BJ (cell line): ENCODE data around the gene SLC8A1. TPM values are rescaled to one million over a fixed set of nuclear protein-coding genes. Genes with fewer than 3 reads are reported as not detected.

ENCODE experiments used
- CTCF ChIA-PET: fragments of 350-600 bp; formaldehyde crosslinking; extraction: SDS; loops from one replicate; lab custom pipeline; 2021; ENCODE audit warnings: antibody characterized with exemption, inconsistent platforms; lab: Yijun Ruan, JAX
- POLR2A ChIA-PET: fragments of 300-600 bp; sonication (Branson Sonifier 250); formaldehyde crosslinking; extraction: SDS; loops from one replicate; lab custom pipeline; 2021; ENCODE audit warnings: antibody characterized with exemption; lab: Charles Lee
- DNase-seq: peaks from one replicate; pipeline ENCODE4 v3.0.0-alpha.2; 2011; ENCODE audit warnings: low read depth
- H3K27me3 ChIP-seq: 2 replicates; pipeline ENCODE4 v1.6.0; 2011; ENCODE audit warnings: low read length; ENCODE audit not compliant: control insufficient read depth, insufficient read depth
- H3K36me3 ChIP-seq: 2 replicates; pipeline ENCODE4 v1.5.1; 2011; ENCODE audit warnings: low read length; ENCODE audit not compliant: control insufficient read depth, insufficient read depth
- H3K4me3 ChIP-seq: 2 replicates; pipeline ENCODE4 v1.5.1; 2011; ENCODE audit warnings: low read depth, mild to moderate bottlenecking, control low read depth, low read length
- CTCF ChIP-seq: IDR thresholded peaks from 2 replicates; pipeline ENCODE4 v1.5.1; 2011; ENCODE audit warnings: low read depth, mild to moderate bottlenecking, control low read depth, inconsistent platforms, low read length, moderate library complexity; ENCODE audit not compliant: insufficient read depth
- polyA plus RNA-seq: library from polyadenylated mRNA; depleted of rRNA; stranded (reverse); fragments of >200 nt; gene quantifications from 2 replicates; pipeline ENCODE4 v1.2.3, GENCODE V29; 2011

The SLC8A1 gene
- polyA plus RNA-seq, 1 experiment: 18.5 TPM

GRCh38 chr2:40357667-40358066, 94.2 kb downstream of the SLC8A1 start:
- Histone ChIP-seq H3K27me3 (no peaks in the 10 kb centered on the region), H3K4me3 (no peak overlapping the region), H3K36me3 (no peaks in the 10 kb centered on the region)
- no peak for TF ChIP-seq CTCF
- CTCF ChIA-PET: no interaction called here
- POLR2A ChIA-PET: no interaction called here
- no peak for DNase-seq

- DNase-seq: no peak
- Histone ChIP-seq H3K36me3 (no peaks in the 10 kb centered on the region), H3K4me3 (no peak overlapping the region), H3K27me3 (no peaks in the 10 kb centered on the region)
- ChIA-PET POLR2A (interaction anchor here (0.6 kb wide), 1 partner anchor 9 kb away, joined by 10 read pairs; no protein-coding TSS in a partner anchor), CTCF (no interaction called here)
- no peak for TF ChIP-seq CTCF
Measured at GRCh38 chr2:40355451-40355850, 96.4 kb downstream of the SLC8A1 start.

GRCh38 chr2:40353231-40353630, 98.7 kb downstream of the SLC8A1 start:
- Histone ChIP-seq H3K36me3 (no peaks in the 10 kb centered on the region), H3K27me3 (no peaks in the 10 kb centered on the region), H3K4me3 (no peak overlapping the region)
- POLR2A ChIA-PET: no interaction called here
- no peak for DNase-seq
- TF ChIP-seq CTCF: no peak
- CTCF ChIA-PET: no interaction called here

GRCh38 chr2:40352703-40353099, 99.2 kb downstream of the SLC8A1 start:
- POLR2A ChIA-PET: no interaction called here
- no peaks in the 10 kb centered on the region for H3K27me3 ChIP-seq
- no peaks in the 10 kb centered on the region for H3K36me3 ChIP-seq
- DNase-seq: no peak
- H3K4me3 ChIP-seq: no peak overlapping the region
- TF ChIP-seq CTCF: no peak
- CTCF ChIA-PET: no interaction called here

GRCh38 chr2:40352041-40352702, 99.7 kb downstream of the SLC8A1 start:
- DNase-seq: no peak
- ChIA-PET CTCF (interaction anchor here (0.8 kb wide), 1 partner anchor 35 kb away, joined by 3 read pairs; no protein-coding TSS in a partner anchor), POLR2A (interaction anchor here (0.7 kb wide), 1 partner anchor 212 kb away, joined by 3 read pairs; no protein-coding TSS in a partner anchor)
- TF ChIP-seq CTCF: no peak
- H3K36me3 ChIP-seq: no peaks in the 10 kb centered on the region
- H3K4me3 ChIP-seq: no peak overlapping the region
- H3K27me3 ChIP-seq: no peaks in the 10 kb centered on the region
